Common myeloid progenitor, CD34-positive (primary cell): ENCODE measurements around the gene AARS1.
"Not testable (repeated sequence)": the region's sequence is repeated elsewhere in the genome, so short reads cannot be mapped to it uniquely, and the experiment has no call there.

Experiments used
- CTCF ChIA-PET: fragments of 350-600 bp; sonication (Branson Sonifier 250); formaldehyde crosslinking; loops from one replicate; lab custom pipeline; 2021; ENCODE audit warnings: antibody characterized with exemption; lab: Charles Lee
- POLR2A ChIA-PET: fragments of 350-600 bp; sonication (Branson Sonifier 250); formaldehyde crosslinking; loops from one replicate; lab custom pipeline; 2021; ENCODE audit warnings: antibody characterized with exemption; lab: Charles Lee
- DNase-seq, 3 donors: peaks; one replicate each; pipeline versions ENCODE4 v3.0.0 to v3.0.0-alpha.2; 2013
- H3K27ac ChIP-seq, 2 experiments: 1 replicate in 1 of 2; 2 replicates in 1 of 2; pipeline ENCODE4 v1.7.0; 2013; ENCODE audit warnings: inconsistent platforms in 2 of 2, low read length in 2 of 2, mild to moderate bottlenecking in 2 of 2, low read depth in 1 of 2, moderate library complexity in 1 of 2; ENCODE audit not compliant: severe bottlenecking in 2 of 2, insufficient read depth in 1 of 2, poor library complexity in 1 of 2
- H3K27me3 ChIP-seq, 5 experiments: replicated peaks in 2 of 5; 1 replicate in 3 of 5; 2 replicates in 2 of 5; pipeline versions ENCODE4 v1.6.1 to v1.7.0; 2013; ENCODE audit warnings: low read length in 4 of 5, mild to moderate bottlenecking in 2 of 5, moderate library complexity in 2 of 5, inconsistent platforms in 1 of 5; ENCODE audit not compliant: insufficient read depth in 5 of 5, control insufficient read depth in 4 of 5
- H3K36me3 ChIP-seq, 4 experiments: 1 replicate in 2 of 4; 2 replicates in 2 of 4; pipeline versions ENCODE4 v1.6.1 to v1.7.0; 2013; ENCODE audit warnings: low read length in 3 of 4, control low read depth in 1 of 4, mild to moderate bottlenecking in 1 of 4; ENCODE audit not compliant: control insufficient read depth in 4 of 4, insufficient read depth in 4 of 4
- H3K4me1 ChIP-seq, 4 experiments: 1 replicate in 3 of 4; 2 replicates in 1 of 4; pipeline versions ENCODE4 v1.6.1 to v1.7.1; 2013; ENCODE audit warnings: low read length in 3 of 4, mild to moderate bottlenecking in 3 of 4, control low read depth in 1 of 4, inconsistent platforms in 1 of 4, moderate library complexity in 1 of 4; ENCODE audit not compliant: control insufficient read depth in 4 of 4, insufficient read depth in 4 of 4; ENCODE audit errors: control extremely low read depth in 1 of 4
- H3K4me3 ChIP-seq, 7 experiments: 1 replicate in 4 of 7; 2 replicates in 3 of 7; pipeline versions ENCODE4 v1.5.1 to v1.7.0; 2013; ENCODE audit warnings: mild to moderate bottlenecking in 7 of 7, low read length in 6 of 7, moderate library complexity in 6 of 7, inconsistent platforms in 2 of 7, low read depth in 2 of 7, control low read depth in 1 of 7; ENCODE audit not compliant: insufficient read depth in 4 of 7, control insufficient read depth in 1 of 7; ENCODE audit errors: extremely low read depth in 1 of 7
- H3K9me3 ChIP-seq, 5 experiments: 1 replicate in 4 of 5; 2 replicates in 1 of 5; pipeline versions ENCODE4 v1.6.1 to v1.7.1; 2013; ENCODE audit warnings: low read length in 4 of 5, mild to moderate bottlenecking in 2 of 5, inconsistent platforms in 1 of 5, low read depth in 1 of 5, moderate library complexity in 1 of 5; ENCODE audit not compliant: control insufficient read depth in 4 of 5, insufficient read depth in 2 of 5; ENCODE audit errors: control extremely low read depth in 1 of 5
- WGBS: methylation state at CpG from one replicate; pipeline ENCODE4 v1.1.5; 2013; ENCODE audit not compliant: insufficient coverage; 5-methylcytosine and 5-hydroxymethylcytosine counted together

Gene AARS1

DNA sequence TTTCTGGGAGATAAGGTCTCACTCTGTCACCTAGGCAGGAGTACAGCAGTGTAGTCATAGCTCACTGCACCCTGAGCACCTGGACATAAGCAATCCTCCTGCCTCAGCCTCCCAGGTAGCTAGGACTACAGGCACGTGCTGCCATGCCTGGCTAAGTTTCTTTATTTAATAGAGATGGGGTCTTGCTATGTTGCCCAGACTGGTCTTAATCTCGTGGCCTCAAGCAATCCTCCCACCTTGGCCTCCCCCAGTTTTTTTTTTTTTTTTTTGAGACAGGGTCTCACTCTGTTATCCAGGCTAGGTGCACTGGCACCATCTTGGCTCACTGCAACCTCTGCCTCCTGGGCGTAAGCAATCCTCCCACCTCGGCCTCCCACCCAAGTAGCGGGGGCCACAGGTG, 30.8 kb upstream of the AARS1 start:
- Histone ChIP-seq H3K27me3 (no peaks in the 10 kb centered on the region), H3K4me1 (no peaks in the 10 kb centered on the region), H3K9me3 (no peaks in the 10 kb centered on the region), H3K4me3 (no peak overlapping the region), H3K36me3 (peaks cover 14 to 64% (median 38%) of the 10 kb centered on the region in 4 experiments), H3K27ac (no peak overlapping the region)
- ChIA-PET POLR2A (interaction anchor here (0.6 kb wide), 1 partner anchor 23 kb away, joined by 3 read pairs; no protein-coding TSS in a partner anchor), CTCF (interaction anchor here (0.6 to 1.9 kb wide), 4 partner anchors 10 to 25 kb away, joined by 3 to 7 read pairs (median 4); no protein-coding TSS in a partner anchor)
- WGBS, result 97% methylated on average over 3 of the region's 5 CpGs
- no peak for DNase-seq

DNA sequence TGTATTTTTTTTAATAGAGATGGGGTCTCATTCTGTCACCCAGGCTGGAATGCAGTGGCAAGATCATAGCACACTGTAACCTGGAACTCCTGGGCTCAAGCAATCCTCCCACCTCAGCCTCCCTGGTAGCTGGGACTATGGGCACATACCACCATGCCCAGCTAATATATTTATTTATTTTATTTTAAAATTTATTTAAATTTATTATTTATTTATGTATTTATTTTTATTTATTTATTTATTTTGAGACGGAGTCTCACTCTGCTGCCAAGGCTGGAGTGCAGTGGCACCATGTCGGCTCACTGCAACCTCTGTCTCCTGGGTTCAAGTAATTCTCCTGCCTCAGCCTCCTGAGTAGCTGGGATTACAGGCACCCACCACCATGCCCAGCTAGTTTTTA, 18.4 kb upstream of the AARS1 start:
- not testable (repeated sequence) for H3K36me3 ChIP-seq, H3K9me3 ChIP-seq, DNase-seq, H3K27ac ChIP-seq, H3K27me3 ChIP-seq, H3K4me3 ChIP-seq, H3K4me1 ChIP-seq
- ChIA-PET POLR2A (interaction anchor here (0.6 kb wide), 1 partner anchor 627 kb away, joined by 3 read pairs; no protein-coding TSS in a partner anchor), CTCF (interaction anchor here (3.8 kb wide), 1 partner anchor 9 kb away, joined by 14 read pairs; the partner anchor contains the start of gene DDX19B)
- 100% methylated on average over 2 of the region's 2 CpGs for WGBS

DNA sequence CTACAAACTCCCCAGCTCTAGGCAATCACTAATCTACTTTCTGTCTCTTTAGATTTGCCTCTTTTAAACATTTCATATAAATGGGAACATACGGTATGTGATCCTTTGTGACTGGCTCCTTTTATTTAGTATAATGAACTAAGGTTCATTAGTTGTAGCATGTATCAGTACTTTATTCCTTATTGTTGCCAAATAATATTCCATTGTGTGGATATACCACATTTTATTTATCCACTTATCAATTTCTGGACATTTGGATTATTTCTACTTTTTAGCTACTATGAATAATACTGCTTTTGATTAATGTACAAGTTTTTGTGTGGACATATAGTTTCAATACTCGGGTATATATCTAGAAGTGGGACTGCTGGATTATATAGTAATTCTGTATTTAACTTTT, 17.6 kb upstream of the AARS1 start:
- H3K4me1 ChIP-seq, result no peaks in the 10 kb centered on the region
- H3K27ac ChIP-seq, result no peak overlapping the region
- H3K36me3 ChIP-seq, result peaks cover 0 to 6% (median 3%) of the 10 kb centered on the region in 4 experiments
- ChIA-PET POLR2A (interaction anchor here (0.6 kb wide), 1 partner anchor 626 kb away, joined by 3 read pairs; no protein-coding TSS in a partner anchor), CTCF (interaction anchor here (1.5 kb wide), 1 partner anchor 18 kb away, joined by 5 read pairs; no protein-coding TSS in a partner anchor)
- H3K9me3 ChIP-seq, result no peaks in the 10 kb centered on the region
- DNase-seq, result no peak
- no peak overlapping the region for H3K4me3 ChIP-seq
- H3K27me3 ChIP-seq, result no peaks in the 10 kb centered on the region
- WGBS, result no CpG with 5 or more reads among the region's 2 CpGs

DNA sequence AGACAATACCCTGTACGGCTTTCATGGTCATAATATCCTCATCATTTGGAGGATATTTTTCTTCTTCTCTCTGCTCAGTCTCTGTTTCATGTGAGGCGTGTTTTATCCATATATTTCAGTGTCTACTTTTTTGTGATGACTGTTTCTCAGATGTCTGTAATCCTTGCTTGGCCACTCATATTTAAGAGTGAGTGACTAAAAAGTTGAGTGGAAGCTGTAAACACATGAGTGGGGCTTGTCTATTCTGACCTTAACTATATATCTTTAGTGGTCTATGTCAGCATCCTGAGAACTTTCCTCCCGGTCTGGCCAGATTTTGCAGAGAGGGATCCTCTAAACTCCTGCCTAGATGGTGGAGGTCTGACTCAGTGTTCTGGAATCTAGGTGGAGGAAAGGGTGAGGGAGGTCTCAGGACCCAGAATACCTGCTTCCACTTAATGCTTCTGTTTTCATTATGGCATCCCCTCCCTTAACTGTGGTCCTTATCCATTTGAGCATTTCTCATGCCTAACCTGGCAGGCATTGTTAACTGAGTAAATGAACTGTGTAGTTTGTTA, 15.7 kb upstream of the AARS1 start:
- 71% methylated on average over 1 of the region's 3 CpGs for WGBS
- no peak for DNase-seq
- Histone ChIP-seq H3K4me3 (no peak overlapping the region), H3K27me3 (no peaks in the 10 kb centered on the region), H3K9me3 (peaks cover 0 to 8% (median 3%) of the 10 kb centered on the region in 5 experiments), H3K27ac (no peak overlapping the region), H3K36me3 (peaks cover 2 to 12% (median 7%) of the 10 kb centered on the region in 4 experiments), H3K4me1 (no peaks in the 10 kb centered on the region)
- ChIA-PET POLR2A (interaction anchor here (0.6 kb wide), 1 partner anchor 166 kb away, joined by 3 read pairs; no protein-coding TSS in a partner anchor), CTCF (no interaction called here)

DNA sequence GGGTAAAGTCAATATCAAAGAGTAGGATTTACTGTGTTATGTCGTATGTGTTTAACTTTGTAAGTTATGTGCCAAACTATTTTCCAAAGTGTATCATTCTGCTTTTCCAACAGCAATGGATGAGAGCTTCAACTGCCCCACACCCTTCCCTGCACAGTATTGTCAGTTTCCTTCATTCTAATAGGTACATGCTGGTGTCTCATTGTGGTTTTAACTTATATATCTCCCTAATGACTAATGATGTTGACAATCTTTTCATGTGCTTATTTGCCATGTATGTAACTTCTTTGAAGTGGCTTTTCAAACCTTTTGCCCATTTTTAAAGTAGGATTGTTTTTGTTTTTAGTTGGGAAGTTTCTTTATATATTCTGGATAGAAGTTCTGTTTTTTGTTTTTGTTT, 13.4 kb upstream of the AARS1 start:
- DNase-seq, result no peak
- ChIA-PET CTCF (interaction anchor here (0.6 to 1.4 kb wide), 2 partner anchors 12 to 17 kb away, joined by 3 read pairs; no protein-coding TSS in a partner anchor), POLR2A (no interaction called here)
- H3K36me3 ChIP-seq, result peaks cover 2 to 12% (median 7%) of the 10 kb centered on the region in 4 experiments
- peaks cover 0 to 8% (median 3%) of the 10 kb centered on the region in 5 experiments for H3K9me3 ChIP-seq
- H3K4me3 ChIP-seq, result no peak overlapping the region
- H3K27ac ChIP-seq, result no peak overlapping the region
- no peaks in the 10 kb centered on the region for H3K27me3 ChIP-seq
- H3K4me1 ChIP-seq, result peaks cover 0 to 16% (median 9%) of the 10 kb centered on the region in 4 experiments
- WGBS, result no CpG with 5 or more reads among the region's 1 CpG

DNA sequence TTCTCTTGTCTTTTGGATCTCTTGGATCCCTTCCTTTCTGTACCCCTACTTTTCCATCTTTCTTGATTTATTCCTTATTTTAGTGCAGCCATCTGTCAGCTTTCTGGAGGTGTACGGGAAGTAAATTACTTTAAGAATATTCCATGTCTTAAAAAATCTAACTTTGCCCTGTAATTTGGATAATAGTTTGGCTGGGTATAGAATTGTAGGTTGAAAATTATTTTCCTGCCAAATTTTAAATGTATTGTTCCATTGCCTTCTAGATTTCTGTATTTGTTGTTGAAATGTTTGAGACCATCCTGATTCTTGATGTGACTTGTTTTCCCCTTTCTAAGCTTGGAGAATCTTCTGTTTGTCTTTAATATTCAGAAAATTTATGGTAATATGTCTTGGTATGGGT, 11.8 kb upstream of the AARS1 start:
- POLR2A ChIA-PET, result no interaction called here
- peaks cover 0 to 8% (median 3%) of the 10 kb centered on the region in 5 experiments for H3K9me3 ChIP-seq
- H3K27ac ChIP-seq, result no peak overlapping the region
- no CpG with 5 or more reads among the region's 1 CpG for WGBS
- DNase-seq, result no peak
- H3K4me1 ChIP-seq, result peaks cover 0 to 16% (median 9%) of the 10 kb centered on the region in 4 experiments
- CTCF ChIA-PET, result no interaction called here
- peaks cover 2 to 12% (median 7%) of the 10 kb centered on the region in 4 experiments for H3K36me3 ChIP-seq
- no peak overlapping the region for H3K4me3 ChIP-seq
- H3K27me3 ChIP-seq, result no peaks in the 10 kb centered on the region
